GM21390 (cell line): ENCODE data around the gene ZBTB22.
"Not testable (repeated sequence)": the region's sequence is repeated elsewhere in the genome, so short reads cannot be mapped to it uniquely, and the experiment has no call there.

Experiments
- ATAC-seq: cut with Tn5 transposase; IDR thresholded peaks from one replicate; pipeline ENCODE4 v1.9.1; 2021; ENCODE audit not compliant: unreplicated experiment

Gene ZBTB22

DNA sequence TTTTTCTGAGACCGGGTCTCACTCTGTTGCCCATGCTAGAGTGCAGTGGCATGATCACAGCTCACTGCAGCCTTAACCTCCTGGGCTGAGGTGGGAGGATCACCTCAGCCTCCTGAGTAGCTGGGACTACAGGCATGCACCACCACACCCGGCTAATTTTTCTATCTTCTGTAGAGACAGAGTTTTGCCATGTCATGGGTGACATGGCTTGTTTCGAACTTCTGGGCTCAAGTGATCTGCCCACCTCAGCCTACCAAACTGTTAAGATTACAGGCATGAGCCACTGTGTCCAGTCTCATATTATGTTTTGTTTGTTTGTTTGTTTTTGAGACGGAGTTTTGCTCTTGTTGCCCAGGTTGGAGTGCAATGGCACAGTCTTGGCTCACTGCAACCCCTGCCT is 32.3 kb downstream of the ZBTB22 start:
- ATAC-seq: not testable (repeated sequence)

DNA sequence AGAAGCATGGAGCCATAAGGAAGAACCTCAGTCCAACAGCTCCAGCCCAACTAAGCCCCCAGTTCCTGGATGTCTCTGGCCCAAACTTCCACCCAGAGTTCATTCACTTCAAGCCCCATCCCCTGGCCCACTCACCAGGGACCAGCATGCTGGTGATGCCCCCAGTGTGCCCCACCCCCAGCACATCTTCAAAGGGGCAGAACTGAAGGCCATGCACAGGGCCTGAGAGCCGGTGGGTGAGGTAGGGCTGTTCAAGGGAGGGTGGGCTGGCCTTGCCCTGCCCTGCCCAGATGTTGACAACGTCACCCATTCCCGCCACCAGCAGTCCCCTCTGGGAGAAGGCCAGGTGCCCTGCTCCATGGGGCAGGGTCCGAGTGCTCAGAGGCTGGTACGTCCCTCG is 37.0 kb downstream of the ZBTB22 start:
- ATAC-seq: no peak

DNA sequence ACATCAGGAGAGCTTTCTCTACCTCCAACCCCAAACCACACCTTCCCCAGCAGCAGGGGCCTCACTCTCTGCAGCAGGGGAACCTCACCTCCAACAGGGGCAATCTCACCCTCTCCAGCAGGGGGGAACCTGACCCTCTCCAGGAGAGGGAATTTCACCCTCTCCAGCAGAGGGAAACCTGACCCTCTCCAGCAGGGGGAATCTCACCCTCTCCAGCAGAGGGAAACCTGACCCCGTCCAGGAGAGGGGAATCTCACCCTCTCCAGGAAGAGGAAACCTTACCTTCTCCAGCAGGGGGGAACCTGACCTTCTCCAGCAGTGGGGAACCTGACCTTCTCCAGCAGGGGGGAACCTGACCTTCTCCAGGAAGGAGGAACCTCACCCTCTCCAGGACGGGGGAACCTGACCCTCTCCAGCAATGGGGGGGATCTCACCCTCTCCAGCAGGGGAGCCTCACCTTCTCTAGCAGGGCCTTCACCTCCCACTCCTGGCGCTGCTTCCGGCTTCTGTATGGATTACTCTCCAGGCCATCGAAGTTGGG is 37.5 kb downstream of the ZBTB22 start:
- ATAC-seq: no peak

- ATAC-seq: no peak
These were observed 38.3 kb downstream of the ZBTB22 start for GRCh38 chr6:33279257-33279695.

GRCh38 chr6:33278810-33279209 is 38.7 kb downstream of the ZBTB22 start:
- ATAC-seq: no peak

DNA sequence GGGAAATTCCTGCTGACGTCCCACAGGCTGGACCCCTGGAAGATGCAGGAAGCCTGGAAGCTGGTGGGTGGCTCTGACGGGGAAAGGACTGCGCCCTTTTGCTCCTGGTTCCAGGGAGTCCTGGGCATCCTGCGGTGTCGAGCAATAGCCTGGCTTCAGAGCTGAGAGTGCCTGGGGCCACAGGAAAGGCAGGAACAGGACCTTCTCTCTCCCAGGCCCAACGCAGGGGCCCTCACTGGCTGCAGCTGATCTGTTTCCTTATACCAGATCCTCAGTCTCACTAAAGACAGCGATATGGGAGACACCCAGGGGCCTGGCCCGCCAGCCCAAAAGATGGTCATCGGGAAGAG is 39.2 kb downstream of the ZBTB22 start:
- ATAC-seq: no peak

GRCh38 chr6:33277663-33278391 is 39.7 kb downstream of the ZBTB22 start:
- no peak for ATAC-seq

DNA sequence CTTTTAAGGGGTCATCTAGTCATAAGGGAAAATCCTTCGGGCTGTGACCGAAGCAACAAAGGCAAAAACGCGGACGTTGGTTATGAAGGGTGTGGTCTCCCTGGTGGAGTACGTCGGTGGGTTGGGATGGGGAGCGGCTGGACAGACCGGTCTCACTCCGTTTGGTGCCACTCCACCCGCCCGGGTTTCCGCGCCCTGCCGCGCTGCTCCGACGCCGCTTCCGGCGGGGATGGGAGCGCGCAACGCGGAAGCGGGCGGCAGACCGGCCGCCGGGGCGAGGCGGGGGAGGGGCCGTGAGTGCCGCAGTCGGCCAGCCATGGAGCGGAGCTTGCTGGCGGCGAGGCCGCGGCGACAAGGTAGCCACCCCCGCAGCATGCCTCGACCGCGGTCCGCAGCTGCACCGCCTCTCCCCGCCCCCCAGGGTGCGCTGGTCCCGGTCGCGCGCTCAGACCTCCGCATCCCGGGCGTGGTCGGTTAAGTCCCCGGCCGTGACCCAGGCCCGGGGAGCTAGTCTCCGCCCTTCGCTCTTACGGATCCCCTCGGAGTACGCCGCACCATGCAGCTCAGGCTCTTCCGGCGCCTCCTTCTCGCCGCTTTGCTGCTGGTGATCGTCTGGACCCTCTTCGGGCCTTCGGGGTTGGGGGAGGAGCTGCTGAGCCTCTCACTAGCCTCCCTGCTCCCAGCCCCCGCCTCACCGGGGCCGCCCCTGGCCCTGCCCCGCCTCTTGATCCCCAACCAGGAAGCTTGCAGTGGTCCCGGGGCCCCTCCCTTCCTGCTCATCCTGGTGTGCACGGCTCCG is 40.5 kb downstream of the ZBTB22 start, which contains the start of gene B3GALT4:
TSS of gene B3GALT4 (plus strand) at position 260 of the 799 bp plus-strand sequence. CDS start at position 557, 297 bp downstream.
- peak; percentile 56 for ATAC-seq

GRCh38 chr6:33276581-33276863 is 41.0 kb downstream of the ZBTB22 start:
- ATAC-seq: no peak

- not testable (repeated sequence) for ATAC-seq
These were observed 41.6 kb downstream of the ZBTB22 start for GRCh38 chr6:33275795-33276580.

- no peak for ATAC-seq
These were observed 43.3 kb downstream of the ZBTB22 start for GRCh38 chr6:33273924-33274902.

- no peak for ATAC-seq
These were observed 44.2 kb downstream of the ZBTB22 start for GRCh38 chr6:33273129-33273923.

GRCh38 chr6:33272275-33273128 is 45.0 kb downstream of the ZBTB22 start:
- ATAC-seq: no peak

- ATAC-seq: peak; percentile 67
These were observed 45.9 kb downstream of the ZBTB22 start, which contains the start of the genes RPS18 and VPS52 for GRCh38 chr6:33271468-33272274. Gene RPS18 (plus strand): TSS chr6:33272075. CDS start chr6:33272120, 45 bp downstream. Gene VPS52 (minus strand): TSS chr6:33271876. CDS start chr6:33271675, 201 bp downstream.

- ATAC-seq: no peak
These were observed 46.5 kb downstream of the ZBTB22 start for GRCh38 chr6:33271117-33271467.
